ENCODE measurements around the gene SOX6.

GRCh38 chr11:16098526-16099205 lies 257.7 kb downstream of the SOX6 start:
- TF ChIP-seq CTCF (optimal IDR thresholded peaks at IDR 0.05 in 1 of 3, IDR thresholded peaks at IDR 0.05 in 1 of 3, conservative IDR thresholded peaks at IDR 0.05 in 1 of 3; ENCODE audit: extremely low read depth in 1 of 3, insufficient read depth in 2 of 3, low read length in 3 of 3) (no peak), EZH2 (IDR thresholded peaks at IDR 0.05; ENCODE audit: low read length) (no peak)

Measured in keratinocyte (primary cell).